GM21423 (cell line): ENCODE data around the gene NANOS2.

Source experiments
- ATAC-seq: cut with Tn5 transposase; IDR thresholded peaks from one replicate; pipeline ENCODE4 v1.9.1; 2021; ENCODE audit warnings: mild to moderate bottlenecking, moderate library complexity; ENCODE audit not compliant: unreplicated experiment

The NANOS2 gene

DNA sequence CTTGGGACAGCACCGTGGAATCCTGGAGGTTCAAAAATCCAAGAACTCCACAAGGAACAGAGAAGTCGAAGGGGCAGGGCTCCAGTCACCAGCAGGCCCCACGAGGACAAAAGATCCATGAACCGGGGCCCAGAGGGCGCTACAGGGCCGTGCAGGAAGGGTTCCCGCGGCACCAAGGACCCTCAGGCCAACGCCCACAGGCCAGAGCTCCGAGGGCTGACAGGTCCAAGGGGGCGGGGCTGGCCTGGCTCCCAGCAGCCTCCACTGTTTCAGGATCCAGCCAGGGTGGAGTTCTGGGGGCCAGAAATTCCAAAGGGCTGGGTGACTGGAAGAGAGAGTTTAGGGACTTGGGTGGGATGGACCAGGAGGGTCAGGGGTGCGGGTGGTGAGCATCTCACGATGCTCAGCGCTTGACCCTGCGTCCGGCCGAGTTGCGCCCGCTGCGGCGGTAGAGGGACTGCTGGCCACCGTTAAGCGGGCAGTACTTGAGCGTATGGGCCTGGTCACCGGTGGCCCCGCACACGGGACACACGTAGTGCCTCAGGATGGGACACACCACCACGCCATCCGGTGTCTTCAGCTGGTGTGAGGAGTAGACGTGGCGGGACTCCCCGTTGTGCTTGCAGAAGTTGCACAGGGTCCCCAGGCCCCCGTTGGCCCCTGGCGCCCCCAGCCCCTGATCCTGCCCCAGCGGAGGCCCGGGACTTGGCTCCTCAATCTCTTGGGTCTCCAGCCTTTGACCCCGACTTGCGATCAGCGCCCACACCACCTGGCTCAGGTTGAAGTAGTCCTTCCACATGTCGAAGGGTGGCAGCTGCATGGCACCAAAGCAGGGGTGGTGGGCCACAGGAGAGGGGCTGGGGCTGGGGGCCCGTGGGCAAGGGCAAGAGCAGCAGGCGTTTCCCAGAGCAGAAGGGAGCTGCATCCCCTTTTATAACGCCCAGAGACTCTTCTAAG, at the start of gene NANOS2:
Gene NANOS2, minus strand, starts transcription at position 905 of the 957 bp plus-strand sequence. Its CDS starts 85 bp downstream, at position 820.
- ATAC-seq = no peak

GRCh38 chr19:45962021-45962420, 47.4 kb upstream of the NANOS2 start:
- ATAC-seq = no peak

- ATAC-seq = no peak
These were observed 46.1 kb upstream of the NANOS2 start for GRCh38 chr19:45960595-45961235.

- no peak for ATAC-seq
These were observed 45.0 kb upstream of the NANOS2 start for GRCh38 chr19:45959517-45960025.

- no peak for ATAC-seq
These were observed 44.4 kb upstream of the NANOS2 start for GRCh38 chr19:45958769-45959516.

DNA sequence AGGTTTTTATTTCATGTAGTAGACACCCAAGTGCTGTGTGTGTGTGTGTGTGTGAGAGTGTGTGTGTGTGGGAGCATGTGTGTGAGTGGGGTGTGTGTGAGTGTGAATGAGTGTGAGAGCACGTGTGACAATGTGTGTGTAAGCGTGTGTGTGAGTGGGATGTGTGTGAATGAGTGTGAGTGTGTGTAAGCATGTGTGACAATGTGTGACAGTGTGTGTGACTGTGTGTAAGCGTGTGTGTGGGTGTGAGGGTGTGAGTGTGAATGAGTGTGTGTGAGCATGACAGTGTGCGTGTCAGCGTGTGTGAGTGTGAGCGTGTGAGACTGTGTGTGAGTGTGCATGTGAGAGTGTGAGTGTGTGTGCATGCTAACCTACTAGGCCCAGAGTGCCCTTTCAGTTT, 43.7 kb upstream of the NANOS2 start:
- ATAC-seq = no peak

GRCh38 chr19:45955905-45956608, 41.5 kb upstream of the NANOS2 start:
- ATAC-seq = no peak

DNA sequence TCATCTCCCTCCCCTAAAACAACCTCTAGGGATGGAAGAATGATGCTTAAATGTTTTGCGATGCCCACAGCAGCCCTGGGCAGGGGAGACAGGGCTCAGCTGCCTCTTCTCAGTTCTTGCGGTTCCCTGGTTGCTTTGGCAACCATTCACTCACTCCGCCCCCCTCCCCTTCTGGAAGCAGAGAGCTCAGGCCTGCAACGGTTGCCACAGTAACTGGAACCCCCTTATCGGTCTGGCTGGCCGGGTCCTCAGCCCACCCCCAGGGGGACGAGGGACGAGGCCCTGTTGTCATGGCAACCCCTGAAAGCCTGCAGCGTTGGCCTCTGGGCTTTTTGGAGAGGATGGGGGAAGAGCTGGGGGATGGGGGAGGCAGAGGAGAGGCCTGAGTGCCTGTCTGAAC, 39.6 kb upstream of the NANOS2 start:
- no peak for ATAC-seq

DNA sequence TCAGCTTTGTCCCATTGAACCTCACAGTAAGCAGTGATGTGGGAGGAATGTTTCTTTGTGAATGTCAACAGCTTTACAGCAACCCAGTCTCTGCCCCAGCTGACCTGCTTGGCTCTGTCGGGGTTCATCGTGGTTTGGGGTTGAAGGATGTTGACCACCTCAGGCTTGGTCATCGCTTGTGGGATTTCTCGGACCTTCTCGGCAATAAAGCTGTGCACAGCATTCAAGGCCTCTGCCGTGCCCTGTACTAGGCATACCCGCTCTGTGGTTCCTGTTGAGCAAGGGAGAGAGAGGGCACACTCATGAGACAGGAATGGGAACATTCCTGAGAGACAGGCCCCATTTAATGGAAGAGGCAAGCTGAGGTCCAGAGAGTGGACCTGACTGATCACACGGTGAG, 39.1 kb upstream of the NANOS2 start:
- no peak for ATAC-seq

GRCh38 chr19:45952686-45953505, 38.3 kb upstream of the NANOS2 start:
- no peak for ATAC-seq

GRCh38 chr19:45952341-45952685, 37.7 kb upstream of the NANOS2 start:
- no peak for ATAC-seq

GRCh38 chr19:45947926-45948325, 33.3 kb upstream of the NANOS2 start:
- ATAC-seq = no peak

DNA sequence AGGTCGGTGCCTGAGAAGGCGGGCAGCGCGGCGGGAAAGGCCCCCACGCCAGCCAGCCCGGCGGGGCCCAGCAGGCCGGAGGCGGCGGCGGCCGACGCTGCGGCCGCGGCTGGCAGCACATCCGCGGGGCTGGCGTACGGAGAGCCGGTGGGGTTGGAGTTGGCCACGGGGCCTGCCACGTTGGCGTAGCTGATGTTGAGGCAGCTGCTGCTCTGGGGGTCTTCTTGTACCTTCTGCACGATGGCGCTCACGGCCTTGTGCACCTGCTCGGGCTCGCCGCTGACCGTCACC, 25.9 kb upstream of the NANOS2 start:
- ATAC-seq = no peak

- no peak for ATAC-seq
These were observed 25.4 kb upstream of the NANOS2 start for GRCh38 chr19:45939792-45940514.

DNA sequence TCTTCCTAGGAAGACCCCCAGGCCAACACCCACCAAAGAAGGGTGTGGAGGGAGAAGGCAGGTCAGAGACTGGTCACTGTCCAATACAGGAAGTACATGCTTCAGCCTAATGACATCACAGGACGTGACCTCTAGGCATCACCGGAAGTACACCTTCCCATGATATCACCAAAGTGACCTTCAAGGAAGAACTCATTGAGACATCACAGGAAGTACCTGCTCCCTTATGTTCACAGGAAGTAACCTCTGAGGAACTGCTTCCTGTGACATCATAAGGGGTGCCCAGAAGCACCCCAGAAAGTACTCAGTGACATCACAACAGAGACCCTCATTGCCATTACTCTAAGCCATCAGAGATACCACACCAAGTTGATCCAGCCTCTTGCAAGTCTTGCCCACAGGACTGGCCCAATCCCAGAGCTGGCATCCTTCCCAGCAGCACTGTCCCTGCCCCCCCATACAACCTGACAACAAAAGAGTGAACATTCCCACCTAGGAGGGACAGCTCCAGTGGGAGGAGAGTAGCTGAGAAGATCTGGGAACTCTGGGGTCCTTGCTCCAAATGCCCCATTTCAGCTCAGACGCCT, 24.2 kb upstream of the NANOS2 start:
- no peak for ATAC-seq

GRCh38 chr19:45935267-45935666, 20.7 kb upstream of the NANOS2 start:
- ATAC-seq = no peak

DNA sequence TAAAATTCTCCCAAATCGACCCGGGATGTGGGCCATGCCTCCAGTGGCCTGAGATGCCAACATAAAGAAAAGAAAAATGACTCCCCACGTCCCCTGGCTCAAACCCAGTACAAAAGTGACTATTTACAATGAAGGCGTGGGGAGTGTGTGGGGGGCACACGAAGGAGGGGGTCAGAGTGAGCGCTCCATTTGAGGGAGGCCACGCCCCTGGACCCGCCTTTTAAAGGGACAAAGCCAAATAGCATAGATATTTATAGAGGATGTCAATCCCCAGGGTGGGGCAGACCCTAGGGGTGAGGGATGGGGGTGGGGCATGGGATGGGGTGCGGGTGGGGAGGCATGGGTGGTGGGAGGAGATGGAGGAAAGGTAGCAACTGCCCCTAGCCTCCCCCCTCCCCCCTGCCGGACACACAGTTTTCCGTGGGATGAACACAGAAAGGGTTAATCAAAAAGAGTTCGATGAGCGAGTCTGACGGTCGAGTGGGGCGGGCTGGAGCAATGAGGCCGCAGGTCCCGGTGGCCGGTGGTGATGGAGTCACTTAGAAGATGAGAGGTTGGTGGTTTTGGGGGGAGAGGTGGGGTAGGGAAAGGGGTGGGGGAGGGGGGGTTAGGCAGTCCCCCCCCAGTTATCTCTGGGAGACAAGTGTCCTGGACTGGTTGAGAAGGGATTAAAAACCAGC, 20.1 kb upstream of the NANOS2 start:
- ATAC-seq = no peak

GRCh38 chr19:45933759-45934158, 19.2 kb upstream of the NANOS2 start:
- no peak for ATAC-seq
